GM12878 (cell line): ENCODE data around the gene SNAPC3. TPM values are rescaled to one million over a fixed set of nuclear protein-coding genes. Genes with fewer than 3 reads are reported as not detected.
A peak's percentile ranks its signal among the peaks of the same experiment; 100 is the strongest.

Source experiments
- ATAC-seq: fragments of 200-7000 bp; cut with Tn5 transposase; 3 replicates; pipeline ENCODE4 v1.9.1; 2020; ENCODE audit warnings: mild to moderate bottlenecking, moderate library complexity
- BruUV-seq: library from RNA; stranded (reverse); fragments of 400-500 nt; replicated peaks from 2 replicates; lab custom pipeline; 2021; lab: Mats Ljungman, UMichigan
- CTCF ChIA-PET: fragments of 300-600 bp; sonication (Branson Sonifier 250); formaldehyde crosslinking; extraction: SDS; loops from one replicate; lab custom pipeline; 2021; ENCODE audit warnings: inconsistent platforms; lab: Yijun Ruan, JAX
- POLR2A ChIA-PET: fragments of 350-600 bp; formaldehyde crosslinking; extraction: SDS; loops from one replicate; lab custom pipeline; 2021; ENCODE audit warnings: inconsistent platforms; lab: Charles Lee
- RAD21 ChIA-PET: fragments of 300-600 bp; sonication (Branson Sonifier 250); formaldehyde crosslinking; loops from one replicate; lab custom pipeline; 2023; ENCODE audit warnings: antibody characterized with exemption; ENCODE audit not compliant: unreplicated experiment; lab: Charles Lee
- SMC1A ChIA-PET: fragments of 300-600 bp; sonication (Branson Sonifier 250); formaldehyde crosslinking; loops from one replicate; lab custom pipeline; 2023; ENCODE audit not compliant: unreplicated experiment, uncharacterized antibody; lab: Charles Lee
- DNase-seq: peaks from one replicate; pipeline ENCODE4 v3.0.0-alpha.2; 2011; ENCODE audit warnings: low read depth, low spot score
- FAIRE-seq: peaks from 3 replicates; lab custom pipeline; 2011; peaks lifted over from hg19 to GRCh38; lab: Jason Lieb, UNC
- H2AFZ ChIP-seq: 2 replicates; pipeline ENCODE4 v1.6.0; 2011; ENCODE audit warnings: low read depth, low read length, control low read depth; ENCODE audit not compliant: control insufficient read depth
- H3K27ac ChIP-seq: 2 replicates; pipeline ENCODE4 v1.5.1; 2011; ENCODE audit warnings: control low read depth; ENCODE audit not compliant: control insufficient read depth, insufficient read depth
- H3K27me3 ChIP-seq, 2 experiments: replicated peaks in 1 of 2; 2 replicates each; pipeline versions ENCODE4 v1.6.0 to v1.6.1; 2011; ENCODE audit warnings: low read length in 1 of 2; ENCODE audit not compliant: control insufficient read depth in 2 of 2, insufficient read depth in 2 of 2
- H3K36me3 ChIP-seq, 2 experiments: 2 replicates each; pipeline ENCODE4 v1.5.1; 2011; ENCODE audit warnings: low read length in 1 of 2; ENCODE audit not compliant: control insufficient read depth in 2 of 2, insufficient read depth in 2 of 2
- H3K4me1 ChIP-seq: 2 replicates; pipeline ENCODE4 v1.6.1; 2011; ENCODE audit warnings: mild to moderate bottlenecking, low read length, moderate library complexity, mixed read lengths; ENCODE audit not compliant: control insufficient read depth, insufficient read depth
- H3K4me2 ChIP-seq: 2 replicates; pipeline ENCODE4 v1.6.0; 2011; ENCODE audit warnings: control low read depth; ENCODE audit not compliant: control insufficient read depth, insufficient read depth
- H3K4me3 ChIP-seq: fragments of 200-600 bp; sonication (generic); 2 replicates; pipeline ENCODE4 v1.5.1; 2016
- H3K79me2 ChIP-seq: 2 replicates; pipeline ENCODE4 v1.6.0; 2011; ENCODE audit warnings: low read length; ENCODE audit not compliant: control insufficient read depth, insufficient read depth
- H3K9ac ChIP-seq: 2 replicates; pipeline ENCODE4 v1.8.0; 2011; ENCODE audit warnings: low read length, control low read depth, mixed read lengths; ENCODE audit not compliant: control insufficient read depth, insufficient read depth
- H3K9me3 ChIP-seq: replicated peaks from 3 replicates; pipeline ENCODE4 v1.5.1; 2011; ENCODE audit warnings: mild to moderate bottlenecking, low read length; ENCODE audit not compliant: control insufficient read depth, insufficient read depth
- H4K20me1 ChIP-seq: 2 replicates; pipeline ENCODE4 v1.6.0; 2011; ENCODE audit not compliant: control insufficient read depth, insufficient read depth
- ATF7 ChIP-seq: fragments of 450-650 bp; IDR thresholded peaks from 2 replicates; pipeline ENCODE4 v1.6.1; 2016; ENCODE audit warnings: low read depth, mild to moderate bottlenecking
- CHD2 ChIP-seq: IDR thresholded peaks from 2 replicates; pipeline ENCODE4 v1.6.1; 2011; ENCODE audit warnings: low read depth, low read length, improper control_type of control experiment, borderline replicate concordance
- CTCF ChIP-seq, 3 experiments: IDR thresholded peaks in 2 of 3; conservative IDR thresholded peaks in 1 of 3; 2 replicates each; pipeline ENCODE4 v1.5.1; 2011; ENCODE audit warnings: low read depth in 3 of 3, low read length in 3 of 3, mild to moderate bottlenecking in 3 of 3, control low read depth in 2 of 3, moderate library complexity in 2 of 3, inconsistent platforms in 1 of 3, mixed read lengths in 1 of 3; ENCODE audit not compliant: control insufficient read depth in 2 of 3, insufficient read depth in 1 of 3; ENCODE audit errors: extremely low read depth in 1 of 3
- MTA3 ChIP-seq: IDR thresholded peaks from 2 replicates; pipeline ENCODE4 v1.6.1; 2012; ENCODE audit warnings: low read length, inconsistent platforms, borderline replicate concordance
- NFIC ChIP-seq: IDR thresholded peaks from 2 replicates; pipeline ENCODE4 v1.6.1; 2012; ENCODE audit warnings: low read depth, mild to moderate bottlenecking, inconsistent platforms, low read length, moderate library complexity
- POLR2AphosphoS2 ChIP-seq: IDR thresholded peaks from 2 replicates; pipeline ENCODE4 v1.6.1; 2011; ENCODE audit warnings: low read depth, mild to moderate bottlenecking, low read length, improper control_type of control experiment, moderate library complexity
- RAD21 ChIP-seq: IDR thresholded peaks from 2 replicates; pipeline ENCODE4 v1.6.1; 2011; ENCODE audit warnings: mild to moderate bottlenecking, low read depth, low read length, moderate library complexity; ENCODE audit not compliant: insufficient read depth
- SIN3A ChIP-seq: IDR thresholded peaks from 2 replicates; pipeline ENCODE4 v1.6.1; 2012; ENCODE audit warnings: low read depth, low read length, improper control_type of control experiment
- SMC3 ChIP-seq: IDR thresholded peaks from 2 replicates; pipeline ENCODE4 v1.6.1; 2011; ENCODE audit warnings: low read length, improper control_type of control experiment, borderline replicate concordance
- YY1 ChIP-seq: IDR thresholded peaks from 2 replicates; pipeline ENCODE4 v1.6.1; 2011; ENCODE audit warnings: low read depth, mild to moderate bottlenecking, low read length
- WGBS: methylation state at CpG from one replicate; pipeline ENCODE4 v1.1.6; 2016; ENCODE audit warnings: low lambda C conversion rate; ENCODE audit not compliant: insufficient replicate concordance, insufficient coverage; ENCODE audit errors: missing lambda C conversion rate; 5-methylcytosine and 5-hydroxymethylcytosine counted together
- in situ Hi-C: fragments of 300-500 bp; cut with MboI; formaldehyde crosslinking; loops from 9 replicates; pipeline ENCODE4 v1.14.3; 2018; ENCODE audit warnings: mixed read lengths
- intact Hi-C: fragments of 100-400 bp; cut with micrococcal nuclease; formaldehyde crosslinking; loops from one replicate; pipeline ENCODE4 v1.14.2; 2022; ENCODE audit not compliant: unreplicated experiment
- polyA plus RNA-seq, 11 experiments: library from polyadenylated mRNA; depleted of rRNA in 4 of 11; unstranded in 6 of 11; stranded (reverse) in 5 of 11; fragments of >200 nt; fragmentation: Nextera tagmentation in 4 of 11; fragmentation: Illumina TruSeq in 1 of 11; extraction: Ambion mirVana in 4 of 11; extraction: Trizol in 1 of 11; gene quantifications; 1 replicate in 1 of 11; 2 replicates in 10 of 11; pipeline versions ENCODE4 v1.2.1 to v1.2.3, GENCODE V29; 2011 to 2016; ENCODE audit warnings: inconsistent platforms in 2 of 11, missing spikeins in 2 of 11, low read depth in 1 of 11
- total RNA-seq, 4 experiments: library from RNA; depleted of rRNA in 3 of 4; stranded (reverse); fragments of >200 nt in 3 of 4; fragmentation: Illumina TruSeq in 1 of 4; extraction: Trizol in 1 of 4; gene quantifications; 2 replicates each; pipeline versions ENCODE4 v1.2.1 to v1.2.3, GENCODE V29; 2013 to 2021
- TF ChIP-seq, protein P1 (sequence below): fragments of 150-350 bp; IDR thresholded peaks from 2 replicates; pipeline ENCODE4 v1.6.1; 2014; ENCODE audit warnings: mild to moderate bottlenecking, low read depth, low read length

The SNAPC3 gene
- total and polyA plus RNA-seq, 10 of the 15 experiments (the other 5 are each of a cell fraction or from before 2014, with no cell fraction given) = 5.7 to 47.4 (median 24.6) TPM

DNA sequence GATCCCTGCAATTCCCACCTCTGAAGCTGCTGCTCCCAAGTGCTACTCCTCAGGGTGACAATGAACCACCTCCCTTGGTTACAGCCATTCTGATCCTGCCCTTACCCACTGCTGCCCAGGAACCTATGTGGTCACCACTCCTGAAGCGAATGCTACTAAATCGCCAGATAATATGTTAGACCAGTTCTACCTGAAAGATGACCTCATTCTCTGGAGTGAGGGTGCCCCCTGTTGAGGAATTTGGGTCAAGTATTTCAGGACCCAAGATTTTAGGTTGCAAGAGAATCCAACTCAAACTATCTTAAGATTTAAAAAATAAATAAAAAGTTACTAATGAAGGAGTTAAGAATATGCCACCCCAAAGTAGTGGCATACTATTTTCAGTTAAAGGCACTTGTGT is 5.8 kb upstream of the SNAPC3 start:
- in situ Hi-C loops = no loop called here
- no peaks in the 10 kb centered on the region; the same call in 2 of the 3 replicates for H3K9me3 ChIP-seq
- intact Hi-C loops = loop anchor here (1.0 to 2.0 kb wide), 3 partner anchors 139 to 312 kb away; no protein-coding TSS in a partner anchor
- H3K4me1 ChIP-seq = peaks cover 1% of the 10 kb centered on the region; the same call in 1 of the 2 replicates
- no peak for FAIRE-seq
- H3K79me2 ChIP-seq = no peaks in the 10 kb centered on the region
- ChIA-PET RAD21 (interaction anchor here (1.2 kb wide), 1 partner anchor 117 kb away, joined by 3 read pairs; no protein-coding TSS in a partner anchor), POLR2A (no interaction called here), SMC1A (interaction anchor here (0.7 to 1.5 kb wide), 4 partner anchors 113 to 204 kb away, joined by 3 to 6 read pairs (median 3); no protein-coding TSS in a partner anchor), CTCF (interaction anchor here (0.7 to 3.1 kb wide), 9 partner anchors 12 to 312 kb away, joined by 3 to 12 read pairs (median 3); partner anchors contain the start of gene TTC39B)
- peak; percentile 77 for ATAC-seq
- H3K9ac ChIP-seq = no peak overlapping the region
- no peaks in the 10 kb centered on the region for H3K27me3 ChIP-seq
- H3K27ac ChIP-seq = no peak overlapping the region
- BruUV-seq = no TSS peak
- TF ChIP-seq, protein P1, sequence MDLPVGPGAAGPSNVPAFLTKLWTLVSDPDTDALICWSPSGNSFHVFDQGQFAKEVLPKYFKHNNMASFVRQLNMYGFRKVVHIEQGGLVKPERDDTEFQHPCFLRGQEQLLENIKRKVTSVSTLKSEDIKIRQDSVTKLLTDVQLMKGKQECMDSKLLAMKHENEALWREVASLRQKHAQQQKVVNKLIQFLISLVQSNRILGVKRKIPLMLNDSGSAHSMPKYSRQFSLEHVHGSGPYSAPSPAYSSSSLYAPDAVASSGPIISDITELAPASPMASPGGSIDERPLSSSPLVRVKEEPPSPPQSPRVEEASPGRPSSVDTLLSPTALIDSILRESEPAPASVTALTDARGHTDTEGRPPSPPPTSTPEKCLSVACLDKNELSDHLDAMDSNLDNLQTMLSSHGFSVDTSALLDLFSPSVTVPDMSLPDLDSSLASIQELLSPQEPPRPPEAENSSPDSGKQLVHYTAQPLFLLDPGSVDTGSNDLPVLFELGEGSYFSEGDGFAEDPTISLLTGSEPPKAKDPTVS = no peak
- no peak for TF ChIP-seq CHD2
- TF ChIP-seq SIN3A = no peak
- no peak for TF ChIP-seq MTA3
- TF ChIP-seq RAD21 = peak; percentile 79
- TF ChIP-seq ATF7 = peak; percentile 53
- TF ChIP-seq CTCF (IDR thresholded peaks at IDR 0.05 in 2 of 3, conservative IDR thresholded peaks at IDR 0.05 in 1 of 3; ENCODE audit: control insufficient read depth in 2 of 3, extremely low read depth in 1 of 3, insufficient read depth in 1 of 3, low read depth in 3 of 3, low read length in 3 of 3) = peak; percentile 10 to 44 (median 32); a peak in 5 of 6 replicates
- TF ChIP-seq NFIC = no peak
- TF ChIP-seq SMC3 = peak; percentile 60
- TF ChIP-seq POLR2AphosphoS2 = no peak
- TF ChIP-seq YY1 = no peak
- H2AFZ ChIP-seq = no peak overlapping the region
- no peaks in the 10 kb centered on the region for H3K36me3 ChIP-seq
- DNase-seq = no peak
- no peaks in the 10 kb centered on the region for H4K20me1 ChIP-seq
- WGBS = 33% methylated on average over 2 of the region's 2 CpGs
- no peak overlapping the region for H3K4me3 ChIP-seq
- H3K4me2 ChIP-seq = no peak overlapping the region
